KMS-11 (cell line): ENCODE measurements around the gene KIF2A.

Experiments used
- H2AFZ ChIP-seq: fragments of 200-600 bp; sonication (generic); 2 replicates; pipeline ENCODE4 v1.6.1; 2016; ENCODE audit warnings: antibody characterized with exemption, mixed run types, low read depth
- H3K27ac ChIP-seq: fragments of 200-600 bp; sonication (generic); 2 replicates; pipeline ENCODE4 v1.6.1; 2016; ENCODE audit warnings: mild to moderate bottlenecking, mixed run types
- H3K27me3 ChIP-seq: fragments of 200-600 bp; sonication (generic); 2 replicates; pipeline ENCODE4 v1.6.1; 2017; ENCODE audit warnings: mild to moderate bottlenecking, low read depth, mixed run types, moderate library complexity; ENCODE audit not compliant: insufficient read depth
- H3K36me3 ChIP-seq: fragments of 200-600 bp; sonication (generic); 2 replicates; pipeline ENCODE4 v1.6.1; 2017; ENCODE audit warnings: mild to moderate bottlenecking, mixed run types; ENCODE audit not compliant: insufficient read depth
- H3K4me1 ChIP-seq: fragments of 200-600 bp; sonication (generic); 2 replicates; pipeline ENCODE4 v1.6.1; 2016; ENCODE audit warnings: mild to moderate bottlenecking, low read depth, mixed run types; ENCODE audit not compliant: poor library complexity, severe bottlenecking
- H3K4me2 ChIP-seq: fragments of 200-600 bp; sonication (generic); 2 replicates; pipeline ENCODE4 v1.7.0; 2016; ENCODE audit warnings: mild to moderate bottlenecking, mixed run types
- H3K4me3 ChIP-seq: fragments of 200-600 bp; sonication (generic); IDR thresholded peaks from 2 replicates; pipeline ENCODE4 v1.6.1; 2017; ENCODE audit warnings: low read depth, low read length, mixed read lengths; ENCODE audit not compliant: insufficient read depth
- H3K79me2 ChIP-seq: fragments of 200-600 bp; sonication (generic); 2 replicates; pipeline ENCODE4 v1.6.1; 2016; ENCODE audit warnings: low read depth, mixed run types; ENCODE audit not compliant: insufficient read depth
- H3K9ac ChIP-seq: fragments of 200-600 bp; sonication (generic); 2 replicates; pipeline ENCODE4 v1.6.1; 2016; ENCODE audit warnings: mild to moderate bottlenecking, mixed run types
- H4K20me1 ChIP-seq: fragments of 200-600 bp; sonication (generic); 2 replicates; pipeline ENCODE4 v1.6.1; 2016; ENCODE audit warnings: mild to moderate bottlenecking, mixed run types; ENCODE audit not compliant: insufficient read depth
- CTCF ChIP-seq: fragments of 200-600 bp; sonication (generic); conservative IDR thresholded peaks from 2 replicates; pipeline ENCODE4 v1.6.1; 2017; ENCODE audit warnings: low read depth, mild to moderate bottlenecking, antibody characterized with exemption, low read length, moderate library complexity, mixed read lengths

The KIF2A gene

GRCh38 chr5:62340392-62340791 lies 34.4 kb downstream of the KIF2A start:
- Histone ChIP-seq H3K27me3 (no peaks in the 10 kb centered on the region), H4K20me1 (peaks cover 11% of the 10 kb centered on the region; the same call in 1 of the 2 replicates), H3K4me3 (no peak overlapping the region), H2AFZ (no peak overlapping the region), H3K4me2 (no peak overlapping the region), H3K9ac (no peak overlapping the region), H3K4me1 (peaks cover 38% of the 10 kb centered on the region), H3K27ac (no peak overlapping the region), H3K79me2 (peaks cover 90% of the 10 kb centered on the region), H3K36me3 (no peaks in the 10 kb centered on the region)
- peak; percentile 29; the same call in 1 of the 2 replicates for TF ChIP-seq CTCF

- Histone ChIP-seq H3K4me1 (peaks cover 38% of the 10 kb centered on the region), H3K36me3 (no peaks in the 10 kb centered on the region), H3K27ac (no peak overlapping the region), H3K79me2 (peaks cover 89% of the 10 kb centered on the region), H4K20me1 (peaks cover 11% of the 10 kb centered on the region; the same call in 1 of the 2 replicates), H3K9ac (no peak overlapping the region), H3K27me3 (no peaks in the 10 kb centered on the region), H3K4me2 (no peak overlapping the region), H3K4me3 (no peak overlapping the region), H2AFZ (no peak overlapping the region)
- no peak for TF ChIP-seq CTCF
Measured at GRCh38 chr5:62340979-62341378, 35.0 kb downstream of the KIF2A start.

GRCh38 chr5:62341783-62342475 lies 35.9 kb downstream of the KIF2A start:
- peak overlapping the region; percentile 31; the same call in 1 of the 2 replicates for H3K4me2 ChIP-seq
- no peak overlapping the region for H2AFZ ChIP-seq
- H3K4me1 ChIP-seq: peaks cover 40% of the 10 kb centered on the region
- no peak overlapping the region for H3K4me3 ChIP-seq
- H3K9ac ChIP-seq: no peak overlapping the region
- TF ChIP-seq CTCF: no peak
- peak overlapping the region; percentile 46; the same call in 1 of the 2 replicates for H3K27ac ChIP-seq
- H3K27me3 ChIP-seq: no peaks in the 10 kb centered on the region
- H3K36me3 ChIP-seq: no peaks in the 10 kb centered on the region
- H3K79me2 ChIP-seq: peaks cover 88% of the 10 kb centered on the region
- peaks cover 11% of the 10 kb centered on the region; the same call in 1 of the 2 replicates for H4K20me1 ChIP-seq

- no peaks in the 10 kb centered on the region for H3K36me3 ChIP-seq
- H3K27ac ChIP-seq: peak overlapping the region; percentile 46; the same call in 1 of the 2 replicates
- H3K79me2 ChIP-seq: peaks cover 83% of the 10 kb centered on the region
- H3K27me3 ChIP-seq: no peaks in the 10 kb centered on the region
- H3K4me1 ChIP-seq: peaks cover 45% of the 10 kb centered on the region
- H3K4me2 ChIP-seq: peak overlapping the region; percentile 31; the same call in 1 of the 2 replicates
- H3K4me3 ChIP-seq: no peak overlapping the region
- no peak overlapping the region for H2AFZ ChIP-seq
- H4K20me1 ChIP-seq: peaks cover 11% of the 10 kb centered on the region; the same call in 1 of the 2 replicates
- TF ChIP-seq CTCF: no peak
- H3K9ac ChIP-seq: no peak overlapping the region
Measured at GRCh38 chr5:62342476-62342837, 36.5 kb downstream of the KIF2A start.
